Measurements from ENCODE around the gene ACTG1. TPM values are rescaled to one million over a fixed set of nuclear protein-coding genes. Genes with fewer than 3 reads are reported as not detected.
A peak's percentile ranks its signal among the peaks of the same experiment; 100 is the strongest.

Gene ACTG1
- total and polyA plus RNA-seq, 9 of the 15 experiments (the other 6 are each of a cell fraction or from before 2014, with no cell fraction given), result 224 to 1,775 (median 568) TPM

GRCh38 chr17:81537856-81538555 lies 25.4 kb upstream of the ACTG1 start (continued):
- TF ChIP-seq CREB1 (IDR thresholded peaks at IDR 0.05) (no peak), CREB1 (CRISPR knock-in tag; IDR thresholded peaks at IDR 0.05) (no peak), POLR2A (conservative IDR thresholded peaks at IDR 0.05) (peak; percentile 29; the same call in 1 of the 2 replicates), MTA1 (IDR thresholded peaks at IDR 0.05; ENCODE audit: borderline replicate concordance) (no peak), HNRNPH1 (optimal IDR thresholded peaks at IDR 0.05; ENCODE audit: low read depth, low read length) (no peak), ZNF696 (CRISPR knock-in tag; conservative IDR thresholded peaks at IDR 0.05) (no peak), POLR2AphosphoS2 (IDR thresholded peaks at IDR 0.05; ENCODE audit: low read length) (peak; percentile 14; the same call in 1 of the 2 replicates), MAFF (IDR thresholded peaks at IDR 0.05; ENCODE audit: low read length) (no peak), BCOR (IDR thresholded peaks at IDR 0.05) (no peak), ZNF263 (CRISPR knock-in tag; IDR thresholded peaks at IDR 0.05; ENCODE audit: borderline replicate concordance) (0 out of 2 replicates have a peak, but pooled peaks have one; percentile 30), TFAP4 (CRISPR knock-in tag; IDR thresholded peaks at IDR 0.05; ENCODE audit: borderline replicate concordance) (0 out of 2 replicates have a peak, but pooled peaks have one; percentile 47), ZNF589 (CRISPR knock-in tag; IDR thresholded peaks at IDR 0.05; ENCODE audit: low read depth) (no peak), ZNF282 (CRISPR knock-in tag; IDR thresholded peaks at IDR 0.05) (no peak), NUFIP1 (IDR thresholded peaks at IDR 0.05; ENCODE audit: partially characterized antibody) (no peak), SUPT5H (IDR thresholded peaks at IDR 0.05) (no peak; the same call in 1 of the 2 replicates), ILK (tag; IDR thresholded peaks at IDR 0.05; ENCODE audit: borderline replicate concordance, low read depth) (no peak), POLR2G (IDR thresholded peaks at IDR 0.05; ENCODE audit: low read depth, low read length) (peak; percentile 65), ARID3B (CRISPR knock-in tag; IDR thresholded peaks at IDR 0.05; ENCODE audit: borderline replicate concordance) (no peak)
- TF ChIP-seq, protein P1, sequence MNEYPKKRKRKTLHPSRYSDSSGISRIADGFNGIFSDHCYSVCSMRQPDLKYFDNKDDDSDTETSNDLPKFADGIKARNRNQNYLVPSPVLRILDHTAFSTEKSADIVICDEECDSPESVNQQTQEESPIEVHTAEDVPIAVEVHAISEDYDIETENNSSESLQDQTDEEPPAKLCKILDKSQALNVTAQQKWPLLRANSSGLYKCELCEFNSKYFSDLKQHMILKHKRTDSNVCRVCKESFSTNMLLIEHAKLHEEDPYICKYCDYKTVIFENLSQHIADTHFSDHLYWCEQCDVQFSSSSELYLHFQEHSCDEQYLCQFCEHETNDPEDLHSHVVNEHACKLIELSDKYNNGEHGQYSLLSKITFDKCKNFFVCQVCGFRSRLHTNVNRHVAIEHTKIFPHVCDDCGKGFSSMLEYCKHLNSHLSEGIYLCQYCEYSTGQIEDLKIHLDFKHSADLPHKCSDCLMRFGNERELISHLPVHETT (CRISPR knock-in tag; conservative IDR thresholded peaks at IDR 0.05 in 1 of 2, IDR thresholded peaks at IDR 0.05 in 1 of 2), result no peak
- TF ChIP-seq, protein P2, sequence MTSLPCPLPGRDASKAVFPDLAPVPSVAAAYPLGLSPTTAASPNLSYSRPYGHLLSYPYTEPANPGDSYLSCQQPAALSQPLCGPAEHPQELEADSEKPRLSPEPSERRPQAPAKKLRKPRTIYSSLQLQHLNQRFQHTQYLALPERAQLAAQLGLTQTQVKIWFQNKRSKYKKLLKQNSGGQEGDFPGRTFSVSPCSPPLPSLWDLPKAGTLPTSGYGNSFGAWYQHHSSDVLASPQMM (CRISPR knock-in tag; IDR thresholded peaks at IDR 0.05), result no peak
- TF ChIP-seq, protein P3, sequence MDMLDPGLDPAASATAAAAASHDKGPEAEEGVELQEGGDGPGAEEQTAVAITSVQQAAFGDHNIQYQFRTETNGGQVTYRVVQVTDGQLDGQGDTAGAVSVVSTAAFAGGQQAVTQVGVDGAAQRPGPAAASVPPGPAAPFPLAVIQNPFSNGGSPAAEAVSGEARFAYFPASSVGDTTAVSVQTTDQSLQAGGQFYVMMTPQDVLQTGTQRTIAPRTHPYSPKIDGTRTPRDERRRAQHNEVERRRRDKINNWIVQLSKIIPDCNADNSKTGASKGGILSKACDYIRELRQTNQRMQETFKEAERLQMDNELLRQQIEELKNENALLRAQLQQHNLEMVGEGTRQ (CRISPR knock-in tag; IDR thresholded peaks at IDR 0.05), result no peak
- TF ChIP-seq, protein P4, sequence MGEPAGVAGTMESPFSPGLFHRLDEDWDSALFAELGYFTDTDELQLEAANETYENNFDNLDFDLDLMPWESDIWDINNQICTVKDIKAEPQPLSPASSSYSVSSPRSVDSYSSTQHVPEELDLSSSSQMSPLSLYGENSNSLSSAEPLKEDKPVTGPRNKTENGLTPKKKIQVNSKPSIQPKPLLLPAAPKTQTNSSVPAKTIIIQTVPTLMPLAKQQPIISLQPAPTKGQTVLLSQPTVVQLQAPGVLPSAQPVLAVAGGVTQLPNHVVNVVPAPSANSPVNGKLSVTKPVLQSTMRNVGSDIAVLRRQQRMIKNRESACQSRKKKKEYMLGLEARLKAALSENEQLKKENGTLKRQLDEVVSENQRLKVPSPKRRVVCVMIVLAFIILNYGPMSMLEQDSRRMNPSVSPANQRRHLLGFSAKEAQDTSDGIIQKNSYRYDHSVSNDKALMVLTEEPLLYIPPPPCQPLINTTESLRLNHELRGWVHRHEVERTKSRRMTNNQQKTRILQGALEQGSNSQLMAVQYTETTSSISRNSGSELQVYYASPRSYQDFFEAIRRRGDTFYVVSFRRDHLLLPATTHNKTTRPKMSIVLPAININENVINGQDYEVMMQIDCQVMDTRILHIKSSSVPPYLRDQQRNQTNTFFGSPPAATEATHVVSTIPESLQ (CRISPR knock-in tag; IDR thresholded peaks at IDR 0.05), result no peak

Measured in K562 (cell line).